Lung (tissue), 12 donors: ENCODE data around the gene NR2F1-AS1. TPM values are rescaled to one million over a fixed set of nuclear protein-coding genes. Genes with fewer than 3 reads are reported as not detected.

ENCODE experiments used
- ATAC-seq: fragments of 200-7000 bp; cut with Tn5 transposase; one replicate; pipeline ENCODE4 v1.9.1; 2020; ENCODE audit warnings: moderate number of reproducible peaks; ENCODE audit not compliant: insufficient read depth, low FRiP score
- DNase-seq, 3 donors: peaks; one replicate each; pipeline ENCODE4 v3.0.0-alpha.2; 2013 to 2017
- H3K27ac ChIP-seq, 2 donors: one replicate each; pipeline ENCODE4 v1.5.1; 2013; ENCODE audit warnings: mild to moderate bottlenecking in 2 of 2, moderate library complexity in 2 of 2, control low read depth in 1 of 2, inconsistent platforms in 1 of 2, low read depth in 1 of 2, low read length in 1 of 2
- H3K27me3 ChIP-seq, 3 donors: one replicate each; pipeline ENCODE4 v1.5.1; 2013; ENCODE audit warnings: low read length in 2 of 3; ENCODE audit not compliant: control insufficient read depth in 3 of 3, insufficient read depth in 3 of 3
- H3K36me3 ChIP-seq, 4 donors: one replicate each; pipeline ENCODE4 v1.5.1; 2013; ENCODE audit warnings: low read length in 4 of 4, mild to moderate bottlenecking in 1 of 4, moderate library complexity in 1 of 4; ENCODE audit not compliant: control insufficient read depth in 4 of 4, insufficient read depth in 4 of 4
- H3K4me1 ChIP-seq, 5 donors: one replicate each; pipeline ENCODE4 v1.5.1; 2013; ENCODE audit warnings: low read length in 5 of 5, mild to moderate bottlenecking in 2 of 5, moderate library complexity in 1 of 5; ENCODE audit not compliant: control insufficient read depth in 5 of 5, insufficient read depth in 5 of 5
- H3K4me3 ChIP-seq: one replicate; pipeline ENCODE4 v1.5.1; 2013; ENCODE audit warnings: mild to moderate bottlenecking, control low read depth, moderate library complexity
- H3K9ac ChIP-seq, 2 donors: one replicate each; pipeline ENCODE4 v1.5.1; 2013; ENCODE audit warnings: low read length in 2 of 2, control low read depth in 1 of 2; ENCODE audit not compliant: insufficient read depth in 1 of 2
- H3K9me3 ChIP-seq, 4 donors: one replicate each; pipeline ENCODE4 v1.5.1; 2013; ENCODE audit warnings: low read length in 3 of 4, mild to moderate bottlenecking in 1 of 4, moderate library complexity in 1 of 4; ENCODE audit not compliant: control insufficient read depth in 4 of 4, insufficient read depth in 3 of 4
- CTCF ChIP-seq: IDR thresholded peaks from 2 replicates; pipeline ENCODE4 v1.5.1; 2012; ENCODE audit warnings: mild to moderate bottlenecking; ENCODE audit errors: control extremely low read depth, extremely low read depth
- WGBS, 2 donors: extraction: QIAGEN DNeasy Blood & Tissue Kit; methylation state at CpG; one replicate each; pipeline ENCODE4 v1.1.7; 2013; 5-methylcytosine and 5-hydroxymethylcytosine counted together
- polyA plus RNA-seq, 2 donors: library from polyadenylated mRNA; stranded (reverse); fragments of 200-250 nt; gene quantifications; one replicate each; pipeline ENCODE4 v1.2.1, GENCODE V29; 2013
- total RNA-seq, 2 donors: library from RNA; depleted of rRNA in 1 of 2; stranded (reverse); fragments of >200 nt in 1 of 2; gene quantifications; one replicate each; pipeline ENCODE4 v1.2.1, GENCODE V29; 2014 to 2021
- donor health status: control.
- donor health status: control.
- donor health status: Bipolar disorder and iron deficiency.
- donor health status: healthy.
- donor health status: DM: yes; HTN: yes; CAD: no.

Gene NR2F1-AS1
- total and polyA plus RNA-seq, 4 donors: 3.6 to 50.0 (median 10.9) TPM

- TF ChIP-seq CTCF: no peak
- Histone ChIP-seq H3K4me1 (peaks cover 0 to 7% (median 0%) of the 10 kb centered on the region in 5 donors), H3K36me3 (no peaks in the 10 kb centered on the region), H3K9me3 (no peaks in the 10 kb centered on the region), H3K27me3 (peaks cover 0 to 5% (median 0%) of the 10 kb centered on the region in 3 donors), H3K9ac (peak overlapping the region; percentile 47 to 94), H3K4me3 (no peak overlapping the region), H3K27ac (peak overlapping the region; percentile 60 to 65)
- 59 to 63% methylated on average over 4 of the region's 4 CpGs for WGBS, 2 donors
- DNase-seq (peak; percentile 68 to 89 (median 86)), ATAC-seq (no peak)
Measured at GRCh38 chr5:93622240-93622885, 41.3 kb upstream of the NR2F1-AS1 start.

GRCh38 chr5:93621327-93621798, 40.3 kb upstream of the NR2F1-AS1 start:
- H3K9ac ChIP-seq: peak overlapping the region; percentile 47 to 94
- H3K4me3 ChIP-seq: peak overlapping the region; percentile 53
- no peaks in the 10 kb centered on the region for H3K36me3 ChIP-seq
- peak overlapping the region; percentile 65 to 85 for H3K27ac ChIP-seq
- peak; percentile 82 for ATAC-seq
- peaks cover 0 to 14% (median 0%) of the 10 kb centered on the region in 3 donors for H3K27me3 ChIP-seq
- peaks cover 0 to 7% (median 0%) of the 10 kb centered on the region in 5 donors for H3K4me1 ChIP-seq
- no peaks in the 10 kb centered on the region for H3K9me3 ChIP-seq
- no peak for TF ChIP-seq CTCF
- 3% methylated on average over 29 to 41 of the region's 41 CpGs for WGBS, 2 donors
- DNase-seq: peak; percentile 93 to 96 (median 93)

GRCh38 chr5:93620487-93621326, 39.7 kb upstream of the NR2F1-AS1 start:
- Histone ChIP-seq H3K36me3 (no peaks in the 10 kb centered on the region), H3K27me3 (peaks cover 0 to 19% (median 0%) of the 10 kb centered on the region in 3 donors), H3K4me1 (peaks cover 0 to 7% (median 0%) of the 10 kb centered on the region in 5 donors), H3K27ac (peak overlapping the region; percentile 65 to 85), H3K4me3 (peak overlapping the region; percentile 53), H3K9me3 (no peaks in the 10 kb centered on the region), H3K9ac (peak overlapping the region; percentile 73 to 77)
- TF ChIP-seq CTCF: no peak
- DNase-seq (peak; percentile 84 to 88 (median 85)), ATAC-seq (peak; percentile 93)
- 0 to 1% methylated on average over 62 to 75 of the region's 75 CpGs for WGBS, 2 donors
